ENCODE data around the gene ATP6V1B1. TPM values are rescaled to one million over a fixed set of nuclear protein-coding genes. Genes with fewer than 3 reads are reported as not detected.

ATP6V1B1 gene
- total and polyA plus RNA-seq, 2 donors (not counting 1 experiment from before 2014, with no cell fraction given), result 1.0 to 2.1 TPM

- H3K4me3 ChIP-seq (replicated peaks in 1 of 4; ENCODE audit: control extremely low read depth in 1 of 4, insufficient read depth in 1 of 4, low read depth in 3 of 4, low read length in 4 of 4), result no peak overlapping the region
- H3K9ac ChIP-seq (ENCODE audit: insufficient read depth, low read length), result no peak overlapping the region
- H4K20me1 ChIP-seq (ENCODE audit: control insufficient read depth, extremely low read depth, insufficient read depth, low read length), result no peaks in the 10 kb centered on the region
- no peak overlapping the region for H3K4me2 ChIP-seq (ENCODE audit: extremely low read depth, insufficient read depth, low read length)
- H3K4me1 ChIP-seq (ENCODE audit: control insufficient read depth, extremely low read depth, insufficient read depth, low read length), result peaks cover 5% of the 10 kb centered on the region
- DNase-seq (ENCODE audit: low read depth in 2 of 2), result no peak
- H3K9me3 ChIP-seq (ENCODE audit: control insufficient read depth, insufficient read depth, low read depth, low read length), result no peaks in the 10 kb centered on the region
- H3K79me2 ChIP-seq (ENCODE audit: control insufficient read depth, insufficient read depth, low read length), result no peaks in the 10 kb centered on the region
- peaks cover 19% of the 10 kb centered on the region for H3K27me3 ChIP-seq (ENCODE audit: control insufficient read depth, insufficient read depth, low read length)
- H3K36me3 ChIP-seq (ENCODE audit: control insufficient read depth, insufficient read depth, low read length), result no peaks in the 10 kb centered on the region
- no peak for TF ChIP-seq EZH2 (IDR thresholded peaks at IDR 0.05; ENCODE audit: low read length, missing control alignments)
- no peak for TF ChIP-seq CTCF (conservative IDR thresholded peaks at IDR 0.05 in 1 of 2, IDR thresholded peaks at IDR 0.05 in 1 of 2; ENCODE audit: low read depth in 1 of 2, low read length in 2 of 2)
- no peak overlapping the region for H3K27ac ChIP-seq (ENCODE audit: insufficient read depth, low read length)
- H2AFZ ChIP-seq (ENCODE audit: low read length), result no peak overlapping the region
Observed at GRCh38 chr2:70903171-70903570, 32.5 kb upstream of the ATP6V1B1 start.

GRCh38 chr2:70903641-70904340, 31.9 kb upstream of the ATP6V1B1 start:
- no peak for TF ChIP-seq CTCF (conservative IDR thresholded peaks at IDR 0.05 in 1 of 2, IDR thresholded peaks at IDR 0.05 in 1 of 2; ENCODE audit: low read depth in 1 of 2, low read length in 2 of 2)
- no peak for DNase-seq (ENCODE audit: low read depth in 2 of 2)
- H3K27ac ChIP-seq (ENCODE audit: insufficient read depth, low read length), result no peak overlapping the region
- H4K20me1 ChIP-seq (ENCODE audit: control insufficient read depth, extremely low read depth, insufficient read depth, low read length), result no peaks in the 10 kb centered on the region
- H3K9ac ChIP-seq (ENCODE audit: insufficient read depth, low read length), result no peak overlapping the region
- H3K79me2 ChIP-seq (ENCODE audit: control insufficient read depth, insufficient read depth, low read length), result no peaks in the 10 kb centered on the region
- H3K36me3 ChIP-seq (ENCODE audit: control insufficient read depth, insufficient read depth, low read length), result no peaks in the 10 kb centered on the region
- peaks cover 13% of the 10 kb centered on the region for H3K27me3 ChIP-seq (ENCODE audit: control insufficient read depth, insufficient read depth, low read length)
- peaks cover 5% of the 10 kb centered on the region for H3K4me1 ChIP-seq (ENCODE audit: control insufficient read depth, extremely low read depth, insufficient read depth, low read length)
- H3K4me3 ChIP-seq (replicated peaks in 1 of 4; ENCODE audit: control extremely low read depth in 1 of 4, insufficient read depth in 1 of 4, low read depth in 3 of 4, low read length in 4 of 4), result no peak overlapping the region
- H3K9me3 ChIP-seq (ENCODE audit: control insufficient read depth, insufficient read depth, low read depth, low read length), result no peaks in the 10 kb centered on the region
- no peak overlapping the region for H2AFZ ChIP-seq (ENCODE audit: low read length)
- H3K4me2 ChIP-seq (ENCODE audit: extremely low read depth, insufficient read depth, low read length), result no peak overlapping the region

- peaks cover 5% of the 10 kb centered on the region for H3K27me3 ChIP-seq (ENCODE audit: control insufficient read depth, insufficient read depth, low read length)
- H3K9ac ChIP-seq (ENCODE audit: insufficient read depth, low read length), result no peak overlapping the region
- no peak overlapping the region for H3K27ac ChIP-seq (ENCODE audit: insufficient read depth, low read length)
- H4K20me1 ChIP-seq (ENCODE audit: control insufficient read depth, extremely low read depth, insufficient read depth, low read length), result no peaks in the 10 kb centered on the region
- no peak overlapping the region for H3K4me3 ChIP-seq (replicated peaks in 1 of 4; ENCODE audit: control extremely low read depth in 1 of 4, insufficient read depth in 1 of 4, low read depth in 3 of 4, low read length in 4 of 4)
- H3K36me3 ChIP-seq (ENCODE audit: control insufficient read depth, insufficient read depth, low read length), result no peaks in the 10 kb centered on the region
- H3K4me2 ChIP-seq (ENCODE audit: extremely low read depth, insufficient read depth, low read length), result no peak overlapping the region
- peaks cover 5% of the 10 kb centered on the region for H3K4me1 ChIP-seq (ENCODE audit: control insufficient read depth, extremely low read depth, insufficient read depth, low read length)
- no peaks in the 10 kb centered on the region for H3K79me2 ChIP-seq (ENCODE audit: control insufficient read depth, insufficient read depth, low read length)
- H2AFZ ChIP-seq (ENCODE audit: low read length), result no peak overlapping the region
- DNase-seq (ENCODE audit: low read depth in 2 of 2), result no peak
- TF ChIP-seq CTCF (conservative IDR thresholded peaks at IDR 0.05 in 1 of 2, IDR thresholded peaks at IDR 0.05 in 1 of 2; ENCODE audit: low read depth in 1 of 2, low read length in 2 of 2) (no peak), EZH2 (IDR thresholded peaks at IDR 0.05; ENCODE audit: low read length, missing control alignments) (no peak)
- H3K9me3 ChIP-seq (ENCODE audit: control insufficient read depth, insufficient read depth, low read depth, low read length), result no peaks in the 10 kb centered on the region
Observed at GRCh38 chr2:70904371-70905216, 31.1 kb upstream of the ATP6V1B1 start.

Measured in fibroblast of lung (primary cell).